ENCODE measurements around the gene PMEPA1. TPM values are rescaled to one million over a fixed set of nuclear protein-coding genes. Genes with fewer than 3 reads are reported as not detected.

Gene PMEPA1
- total RNA-seq, 1 donor from 2014 or later = 56.8 TPM

- intact Hi-C loops (cut with DNase I) = no loop called here
Observed at GRCh38 chr20:57754190-57754589, 44.4 kb upstream of the PMEPA1 start.

GRCh38 chr20:57753332-57754164 lies 43.7 kb upstream of the PMEPA1 start:
- H3K9me3 ChIP-seq = no peaks in the 10 kb centered on the region
- intact Hi-C loops (cut with DNase I) = no loop called here
- DNase-seq (ENCODE audit: low spot score in 2 of 2) = peak in 1 of 2 donors; percentile 37
- peaks cover 4 to 11% of the 10 kb centered on the region in 2 donors for H3K4me1 ChIP-seq
- H3K27ac ChIP-seq = no peak overlapping the region
- no peak for TF ChIP-seq CTCF (IDR thresholded peaks at IDR 0.05)
- no peak overlapping the region for H3K4me3 ChIP-seq
- H3K27me3 ChIP-seq = no peaks in the 10 kb centered on the region
- H3K36me3 ChIP-seq = no peaks in the 10 kb centered on the region

More at GRCh38 chr20:57754190-57754589, 44.4 kb upstream of the PMEPA1 start:
- H3K36me3 ChIP-seq = no peaks in the 10 kb centered on the region
- no peaks in the 10 kb centered on the region for H3K9me3 ChIP-seq
- peaks cover under 1 to 8% of the 10 kb centered on the region in 2 donors for H3K4me1 ChIP-seq
- no peak for TF ChIP-seq CTCF (IDR thresholded peaks at IDR 0.05)
- DNase-seq (ENCODE audit: low spot score in 2 of 2) = peak in 1 of 2 donors; percentile 16
- no peak overlapping the region for H3K27ac ChIP-seq
- H3K4me3 ChIP-seq = no peak overlapping the region
- no peaks in the 10 kb centered on the region for H3K27me3 ChIP-seq

- Histone ChIP-seq H3K4me3 (no peak overlapping the region), H3K9me3 (no peaks in the 10 kb centered on the region), H3K27me3 (no peaks in the 10 kb centered on the region), H3K4me1 (peaks cover 6 to 25% of the 10 kb centered on the region in 2 donors), H3K36me3 (no peaks in the 10 kb centered on the region), H3K27ac (no peak overlapping the region)
- no peak for DNase-seq (ENCODE audit: low spot score in 2 of 2)
- TF ChIP-seq CTCF (IDR thresholded peaks at IDR 0.05) = no peak
- intact Hi-C loops (cut with DNase I) = no loop called here
Observed at GRCh38 chr20:57751411-57751810, 41.6 kb upstream of the PMEPA1 start.

- no peak for DNase-seq (ENCODE audit: low spot score in 2 of 2)
- Histone ChIP-seq H3K4me1 (peaks cover 6 to 25% of the 10 kb centered on the region in 2 donors), H3K9me3 (no peaks in the 10 kb centered on the region), H3K4me3 (no peak overlapping the region), H3K27ac (peak overlapping the region; percentile 94 to 99), H3K36me3 (no peaks in the 10 kb centered on the region), H3K27me3 (no peaks in the 10 kb centered on the region)
- TF ChIP-seq CTCF (IDR thresholded peaks at IDR 0.05) = no peak
- intact Hi-C loops (cut with DNase I) = loop anchor here (2.0 to 10.0 kb wide), 2 partner anchors 95 to 305 kb away; no protein-coding TSS in a partner anchor
Observed at GRCh38 chr20:57749869-57750268, 40.1 kb upstream of the PMEPA1 start.

GRCh38 chr20:57749131-57749690 lies 39.4 kb upstream of the PMEPA1 start:
- H3K36me3 ChIP-seq = no peaks in the 10 kb centered on the region
- TF ChIP-seq CTCF (IDR thresholded peaks at IDR 0.05) = no peak
- H3K27me3 ChIP-seq = no peaks in the 10 kb centered on the region
- H3K4me1 ChIP-seq = peaks cover 6 to 25% of the 10 kb centered on the region in 2 donors
- H3K4me3 ChIP-seq = peak overlapping the region; percentile 39 to 50
- intact Hi-C loops (cut with DNase I) = loop anchor here (2.0 to 10.0 kb wide), 2 partner anchors 94 to 304 kb away; no protein-coding TSS in a partner anchor
- peak overlapping the region; percentile 94 to 99 for H3K27ac ChIP-seq
- no peak for DNase-seq (ENCODE audit: low spot score in 2 of 2)
- H3K9me3 ChIP-seq = no peaks in the 10 kb centered on the region
